Measurements from ENCODE around the gene TP53TG5.

TP53TG5 gene

GRCh38 chr20:45344168-45344860 lies 33.8 kb downstream of the TP53TG5 start:
- no peak for DNase-seq

- peak; percentile 82 for DNase-seq
Measured at GRCh38 chr20:45343532-45344167, 34.5 kb downstream of the TP53TG5 start.

GRCh38 chr20:45342855-45343531 lies 35.1 kb downstream of the TP53TG5 start:
- no peak for DNase-seq

- DNase-seq = peak; percentile 75
Measured at GRCh38 chr20:45341939-45342854, 35.9 kb downstream of the TP53TG5 start.

- no peak for DNase-seq
Measured at GRCh38 chr20:45341579-45341938, 36.6 kb downstream of the TP53TG5 start.

- DNase-seq = peak; percentile 64
Measured at GRCh38 chr20:45340951-45341350, 37.2 kb downstream of the TP53TG5 start.

GRCh38 chr20:45340236-45340847 lies 37.8 kb downstream of the TP53TG5 start:
- no peak for DNase-seq

GRCh38 chr20:45339799-45340198 lies 38.3 kb downstream of the TP53TG5 start:
- DNase-seq = no peak

- DNase-seq = no peak
Measured at GRCh38 chr20:45339084-45339483, 39.0 kb downstream of the TP53TG5 start.

GRCh38 chr20:45338121-45339030 lies 39.7 kb downstream of the TP53TG5 start:
- no peak for DNase-seq

GRCh38 chr20:45337367-45338120 lies 40.6 kb downstream of the TP53TG5 start:
- peak; percentile 66 for DNase-seq

- no peak for DNase-seq
Measured at GRCh38 chr20:45336530-45337366, 41.4 kb downstream of the TP53TG5 start.

GRCh38 chr20:45330476-45330875 lies 47.6 kb downstream of the TP53TG5 start:
- DNase-seq = no peak

- DNase-seq = no peak
Measured at GRCh38 chr20:45329497-45330319, 48.4 kb downstream of the TP53TG5 start.

GRCh38 chr20:45328451-45328850 lies 49.7 kb downstream of the TP53TG5 start:
- peak; percentile 97 for DNase-seq

- DNase-seq = peak; percentile 96
Measured at GRCh38 chr20:45325371-45325770, 52.8 kb downstream of the TP53TG5 start.

GRCh38 chr20:45323731-45324130 lies 54.4 kb downstream of the TP53TG5 start:
- DNase-seq = no peak

GRCh38 chr20:45322952-45323383 lies 55.2 kb downstream of the TP53TG5 start:
- DNase-seq = peak; percentile 85

Measured in NCI-H82 (cell line).